HG02642 (cell line): ENCODE results near the gene HSP90AB1.

Source experiments
- ATAC-seq: cut with Tn5 transposase; IDR thresholded peaks from one replicate; pipeline ENCODE4 v1.9.1; 2021; ENCODE audit warnings: mild to moderate bottlenecking; ENCODE audit not compliant: unreplicated experiment, poor library complexity

HSP90AB1 gene

DNA sequence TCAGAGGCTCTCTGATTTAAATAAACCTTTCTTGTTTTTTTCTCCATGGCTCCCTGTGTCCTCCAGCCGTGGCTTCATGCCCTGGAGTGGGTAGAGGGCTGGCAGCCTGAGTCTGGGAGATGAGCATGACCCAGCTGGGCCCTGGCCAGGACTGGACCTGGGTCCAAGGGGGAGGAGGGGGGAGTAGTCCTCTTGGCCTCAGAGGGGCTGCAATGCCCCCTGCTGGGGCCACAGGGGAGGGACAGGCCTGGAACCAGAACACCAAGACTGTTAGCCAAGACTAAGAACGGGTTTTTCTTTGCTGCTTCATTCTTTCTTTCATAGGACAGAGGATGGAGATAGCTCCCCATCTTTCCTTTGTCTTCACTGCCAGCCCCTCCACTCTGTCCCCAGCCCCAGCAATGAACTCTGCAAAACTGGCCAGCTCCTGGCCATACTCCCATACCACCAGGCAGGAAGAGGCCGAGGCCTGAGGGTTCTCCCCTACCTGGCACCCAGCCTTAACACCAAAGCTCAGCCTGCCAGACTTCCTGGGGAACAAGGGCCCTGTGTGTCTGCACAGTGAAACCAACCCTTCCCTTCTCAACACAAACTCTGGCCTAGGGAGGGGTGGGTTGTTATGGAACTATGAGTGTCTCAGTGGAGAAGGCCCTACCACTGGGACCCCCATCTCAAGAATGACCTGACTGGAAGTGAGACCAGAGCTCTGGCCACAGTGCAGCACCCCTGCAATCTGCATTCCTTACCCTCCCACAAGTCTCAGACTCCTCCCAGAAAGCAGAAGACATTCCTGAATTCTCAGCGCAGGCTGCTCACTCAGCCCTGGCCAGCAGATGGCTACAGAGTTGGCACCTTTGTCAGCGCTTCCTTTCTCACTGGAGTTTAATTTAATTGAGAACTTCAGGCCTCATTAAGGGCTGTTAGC, 12.5 kb upstream of the HSP90AB1 start:
- ATAC-seq, result no peak

DNA sequence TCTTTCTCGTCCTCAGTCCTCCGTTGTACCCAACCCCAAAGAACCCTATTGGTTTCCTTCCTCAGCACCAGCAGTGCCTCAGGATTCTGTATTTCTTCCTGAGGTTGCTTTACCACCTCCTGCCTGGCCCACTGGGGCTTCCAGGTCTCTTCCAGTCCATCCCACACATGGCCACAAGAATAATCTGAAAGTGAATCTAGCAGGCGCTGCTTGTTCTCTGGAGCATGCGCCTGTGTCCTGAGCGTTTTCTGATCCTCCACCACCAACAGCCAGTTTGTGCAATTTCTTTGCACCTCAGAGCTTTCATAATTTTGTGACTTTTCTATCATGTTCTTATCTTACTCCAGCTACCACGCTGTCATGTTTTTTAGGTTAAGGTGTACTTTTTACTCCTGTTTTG, 11.6 kb upstream of the HSP90AB1 start:
- ATAC-seq, result no peak

DNA sequence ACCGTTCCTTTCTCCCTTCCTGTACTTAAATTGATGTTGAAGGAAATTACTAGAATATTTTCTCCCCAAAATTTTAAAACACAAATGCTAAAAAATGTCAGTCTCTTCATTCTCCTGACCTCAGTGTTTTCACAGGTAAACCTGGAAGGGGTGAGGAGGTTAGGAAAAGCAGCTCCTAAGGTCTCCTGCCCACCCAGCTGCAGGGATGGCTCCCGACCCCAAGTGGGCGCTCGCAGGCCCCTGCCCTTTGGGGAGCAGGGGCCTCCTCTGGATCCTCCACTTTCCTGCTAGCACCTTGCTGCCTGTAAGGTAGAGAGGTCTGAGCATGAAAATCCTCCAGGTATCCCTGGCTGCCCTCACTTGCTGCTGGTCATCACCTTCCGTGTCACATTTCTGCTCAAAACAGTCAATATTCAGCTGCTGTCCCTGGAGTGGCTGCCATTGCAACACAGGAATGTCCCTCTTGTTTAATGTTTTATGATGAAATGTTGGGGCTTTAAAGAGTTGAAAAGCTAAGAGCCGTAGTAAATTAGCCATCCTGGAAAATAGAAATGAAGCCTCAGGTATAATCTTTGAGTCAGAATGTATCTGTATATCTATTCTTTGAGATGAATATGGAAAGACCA, 10.9 kb upstream of the HSP90AB1 start:
- no peak for ATAC-seq

DNA sequence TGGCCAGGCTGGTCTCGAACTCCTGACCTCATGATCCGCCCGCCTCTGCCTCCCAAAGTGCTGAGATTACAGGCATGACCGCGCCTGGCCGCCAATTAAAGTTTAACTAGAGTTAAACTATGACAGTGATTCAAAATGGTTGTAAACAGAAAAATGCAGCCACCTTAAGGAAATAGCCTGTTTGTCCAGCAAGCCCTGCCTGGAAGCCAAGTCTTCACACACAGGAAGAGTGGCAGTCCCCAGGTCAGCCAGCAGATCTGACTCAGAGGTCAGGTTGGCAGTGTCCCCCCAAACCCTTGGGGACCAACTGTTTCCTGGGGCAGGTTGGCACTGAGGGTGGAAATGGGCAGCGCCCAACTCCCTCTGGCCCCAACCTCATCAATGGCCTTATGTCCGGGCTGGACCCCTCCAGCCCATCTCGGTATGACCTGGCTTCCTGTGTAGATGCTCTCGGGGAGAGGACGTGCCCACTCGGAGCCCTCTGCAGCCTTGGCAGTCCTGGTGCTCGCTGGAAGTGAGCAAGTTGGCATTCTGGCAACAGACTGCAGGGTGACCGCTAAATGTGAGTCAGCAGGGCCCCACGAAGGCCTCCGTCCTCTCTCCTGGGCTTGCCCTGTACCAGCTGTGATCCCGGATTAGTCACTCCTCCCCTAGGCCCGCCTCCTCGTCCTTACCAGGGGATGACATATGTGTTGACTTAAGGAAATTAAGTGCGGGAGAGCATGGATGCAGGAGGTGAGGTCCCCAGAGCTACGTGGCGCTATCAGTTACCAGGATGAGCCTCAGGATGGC, 9.7 kb upstream of the HSP90AB1 start:
- ATAC-seq, result peak; percentile 60

DNA sequence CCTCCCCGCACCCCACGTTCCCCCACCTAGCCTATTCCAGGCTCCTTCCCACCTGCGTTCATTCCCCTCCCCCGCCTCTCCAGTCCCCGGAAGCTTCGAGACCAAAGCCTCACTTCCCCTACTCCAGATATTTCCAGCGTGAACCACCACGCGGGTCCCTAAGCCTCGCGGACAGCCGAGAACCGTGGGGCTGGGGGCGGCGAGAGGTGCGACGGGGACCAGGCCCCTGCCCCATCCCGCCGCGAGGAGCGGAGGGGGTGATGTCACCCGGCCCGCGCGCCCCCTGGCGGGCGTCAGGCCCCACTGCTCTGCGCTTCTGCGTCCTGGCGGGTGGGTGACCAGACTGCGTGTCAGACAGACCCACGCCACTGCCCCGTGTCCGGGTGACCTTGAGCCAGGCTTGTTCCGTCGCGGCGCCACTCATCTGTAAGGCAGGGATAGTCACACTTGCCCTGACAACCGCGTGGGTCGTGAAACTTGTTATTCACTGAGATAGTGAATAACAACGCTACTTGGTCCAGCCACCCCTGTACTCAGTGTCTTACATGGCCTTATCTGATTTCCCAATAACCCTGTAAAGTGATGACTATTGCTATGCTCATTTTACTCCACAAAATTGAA, 9.0 kb upstream of the HSP90AB1 start:
- ATAC-seq, result peak; percentile 89

DNA sequence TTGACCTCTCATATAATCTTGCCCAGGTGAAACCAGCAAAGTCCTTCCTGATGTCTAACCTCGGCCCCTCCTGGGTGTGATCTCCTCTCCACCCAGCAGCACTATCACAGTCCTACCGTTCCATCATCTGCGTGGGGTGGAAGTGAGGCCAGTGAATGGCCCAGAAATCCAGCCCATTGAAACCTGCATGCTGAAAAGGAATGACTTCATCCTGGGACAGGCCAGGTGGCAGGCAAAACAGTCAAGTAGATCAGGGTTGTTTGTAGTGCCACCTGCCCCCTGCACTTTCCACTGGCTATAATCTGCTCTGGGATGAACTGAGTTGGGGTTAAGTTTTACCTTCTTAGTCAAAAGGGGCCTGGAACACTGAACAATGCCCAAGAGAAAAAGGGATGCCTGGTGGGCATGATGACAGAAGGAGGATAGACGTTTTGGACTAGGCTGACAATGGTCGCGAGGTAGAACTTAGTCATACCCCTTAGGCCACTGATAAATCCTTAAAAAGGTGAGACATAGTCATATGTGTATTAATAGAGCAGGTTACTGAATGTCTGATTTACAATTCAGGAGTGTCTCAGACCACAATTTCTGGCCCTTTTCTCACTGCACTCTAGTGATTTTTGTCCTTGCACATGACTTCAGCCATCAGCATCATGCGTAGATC, 8.1 kb upstream of the HSP90AB1 start:
- no peak for ATAC-seq

DNA sequence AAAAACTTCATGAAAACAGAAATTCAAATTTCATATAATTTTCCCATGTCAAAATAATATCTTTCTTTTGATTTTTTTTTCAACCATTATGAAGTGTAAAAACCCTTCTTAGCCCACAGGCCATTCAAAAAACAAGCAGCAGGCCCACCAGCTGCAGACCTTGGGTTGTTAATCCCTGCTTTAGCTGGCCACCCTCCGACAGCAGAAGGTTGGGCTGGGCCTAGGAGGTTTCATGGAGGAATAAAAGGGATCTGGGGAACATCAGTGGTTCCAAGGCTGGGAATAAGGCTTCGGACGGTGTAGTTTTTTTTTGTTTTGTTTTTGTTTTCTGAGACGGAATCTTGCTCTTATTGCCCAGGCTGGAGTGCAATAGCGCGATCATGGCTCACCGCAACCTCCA, 3.6 kb upstream of the HSP90AB1 start:
- no peak for ATAC-seq

DNA sequence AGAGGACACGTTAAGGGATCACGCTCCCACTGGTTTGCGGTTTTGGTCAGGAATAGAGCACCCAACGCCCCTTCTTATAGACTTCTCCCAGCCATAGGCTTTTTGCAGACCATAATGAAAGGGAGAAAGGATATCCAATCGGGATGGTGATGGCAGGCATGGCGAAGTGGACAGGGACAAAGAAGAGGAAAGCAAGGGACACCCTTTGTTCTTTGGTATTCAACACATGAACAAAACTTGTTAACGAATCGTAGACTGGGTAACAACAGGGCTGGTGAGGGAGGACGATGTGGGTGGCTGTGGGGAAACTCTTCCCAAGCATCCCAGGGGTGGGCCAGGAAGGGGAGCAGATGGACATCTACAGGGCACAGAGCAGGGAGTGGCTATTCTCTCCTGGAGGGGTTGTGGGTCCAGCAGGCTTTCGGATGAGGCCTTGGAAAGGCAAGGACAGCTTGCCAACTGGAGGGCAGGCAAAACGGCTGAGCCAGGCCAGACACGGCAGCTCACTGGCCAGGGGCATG, 1.4 kb upstream of the HSP90AB1 start:
- no peak for ATAC-seq

DNA sequence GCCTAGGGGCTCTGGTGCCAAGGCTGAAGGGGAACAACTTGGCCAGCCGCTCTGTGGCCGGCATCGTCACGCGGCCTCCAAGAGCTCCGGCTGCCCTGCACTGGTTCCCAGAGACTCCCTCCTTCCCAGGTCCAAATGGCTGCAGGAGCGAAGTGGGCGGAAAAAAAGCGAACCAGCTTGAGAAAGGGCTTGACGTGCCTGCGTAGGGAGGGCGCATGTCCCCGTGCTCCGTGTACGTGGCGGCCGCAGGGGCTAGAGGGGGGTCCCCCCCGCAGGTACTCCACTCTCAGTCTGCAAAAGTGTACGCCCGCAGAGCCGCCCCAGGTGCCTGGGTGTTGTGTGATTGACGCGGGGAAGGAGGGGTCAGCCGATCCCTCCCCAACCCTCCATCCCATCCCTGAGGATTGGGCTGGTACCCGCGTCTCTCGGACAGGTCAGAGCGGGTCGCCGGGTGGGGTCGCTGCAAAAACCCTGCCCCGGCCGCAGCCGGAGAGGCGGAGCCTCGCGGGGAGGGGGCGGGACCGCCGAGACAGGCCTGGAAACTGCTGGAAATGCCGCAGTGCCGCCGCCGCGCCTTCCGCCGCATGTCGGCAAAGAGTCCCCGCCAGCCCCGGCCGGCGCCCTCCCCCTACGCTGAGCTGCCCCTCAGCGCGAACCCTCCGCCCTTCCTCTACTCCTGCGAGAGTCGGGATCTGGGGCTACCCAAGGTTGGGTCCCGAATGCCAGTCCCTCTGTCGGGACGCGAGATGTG, 814 bp upstream of the HSP90AB1 start:
- peak; percentile 60 for ATAC-seq

DNA sequence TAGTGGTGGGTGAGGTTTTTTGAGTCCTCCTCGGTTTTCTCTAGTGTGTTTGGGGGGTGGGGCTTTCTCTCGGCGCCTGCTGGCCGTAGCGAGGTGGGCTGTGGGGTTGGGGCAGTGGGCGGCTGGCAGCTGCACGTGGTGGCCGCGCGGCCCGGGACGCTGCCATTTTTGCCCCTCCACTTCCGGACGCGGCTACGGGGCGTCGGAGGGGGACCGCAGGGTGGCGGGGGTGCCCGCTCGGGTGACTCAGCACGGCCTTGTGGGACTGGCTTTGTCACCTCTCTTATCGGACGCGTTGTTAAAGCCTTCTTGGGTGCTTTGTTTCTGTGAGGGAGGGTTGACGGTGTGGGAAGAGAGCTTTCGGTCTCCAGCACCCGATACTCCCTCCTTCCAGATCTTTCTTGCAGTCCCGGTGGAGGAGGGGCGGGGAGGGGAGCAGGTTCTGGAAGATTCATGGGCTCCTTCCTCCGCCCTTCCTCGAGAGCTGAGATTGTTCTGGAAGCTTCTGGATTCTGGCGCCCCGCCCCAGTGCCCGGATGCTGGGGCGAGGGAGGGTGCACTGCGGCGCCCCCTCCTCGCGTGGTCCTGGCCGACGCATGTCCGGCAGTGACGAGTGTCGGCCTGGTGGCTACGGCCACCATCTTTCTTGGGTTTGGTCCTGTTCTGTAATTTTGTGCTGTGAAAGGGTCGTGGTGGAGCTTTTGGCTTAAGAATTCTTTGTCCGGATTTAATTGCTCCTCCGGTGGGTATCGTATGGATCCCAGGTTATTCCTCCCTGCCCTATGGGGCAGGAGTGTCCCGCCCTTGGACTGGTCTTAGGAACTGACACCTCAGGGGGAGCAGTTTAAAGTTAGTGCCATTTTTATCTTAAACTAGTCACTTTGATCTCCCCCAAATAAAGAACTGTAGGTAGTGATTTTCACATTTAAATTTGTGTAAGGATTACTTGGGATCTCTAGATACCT, 719 bp downstream of the HSP90AB1 start:
- peak; percentile 35 for ATAC-seq

DNA sequence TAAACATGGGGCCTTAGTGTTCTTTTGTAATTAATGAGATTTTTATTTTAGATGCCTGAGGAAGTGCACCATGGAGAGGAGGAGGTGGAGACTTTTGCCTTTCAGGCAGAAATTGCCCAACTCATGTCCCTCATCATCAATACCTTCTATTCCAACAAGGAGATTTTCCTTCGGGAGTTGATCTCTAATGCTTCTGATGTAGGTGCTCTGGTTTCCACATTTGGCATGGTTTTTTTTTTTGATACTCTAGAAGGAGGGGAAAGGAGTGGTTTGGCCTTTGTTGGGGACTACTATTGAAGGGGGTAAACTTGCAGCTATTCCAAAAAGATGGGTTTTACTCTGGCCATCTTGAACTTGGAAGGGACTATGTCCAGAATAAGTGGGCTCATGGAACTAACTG, 1.7 kb downstream of the HSP90AB1 start:
- no peak for ATAC-seq

DNA sequence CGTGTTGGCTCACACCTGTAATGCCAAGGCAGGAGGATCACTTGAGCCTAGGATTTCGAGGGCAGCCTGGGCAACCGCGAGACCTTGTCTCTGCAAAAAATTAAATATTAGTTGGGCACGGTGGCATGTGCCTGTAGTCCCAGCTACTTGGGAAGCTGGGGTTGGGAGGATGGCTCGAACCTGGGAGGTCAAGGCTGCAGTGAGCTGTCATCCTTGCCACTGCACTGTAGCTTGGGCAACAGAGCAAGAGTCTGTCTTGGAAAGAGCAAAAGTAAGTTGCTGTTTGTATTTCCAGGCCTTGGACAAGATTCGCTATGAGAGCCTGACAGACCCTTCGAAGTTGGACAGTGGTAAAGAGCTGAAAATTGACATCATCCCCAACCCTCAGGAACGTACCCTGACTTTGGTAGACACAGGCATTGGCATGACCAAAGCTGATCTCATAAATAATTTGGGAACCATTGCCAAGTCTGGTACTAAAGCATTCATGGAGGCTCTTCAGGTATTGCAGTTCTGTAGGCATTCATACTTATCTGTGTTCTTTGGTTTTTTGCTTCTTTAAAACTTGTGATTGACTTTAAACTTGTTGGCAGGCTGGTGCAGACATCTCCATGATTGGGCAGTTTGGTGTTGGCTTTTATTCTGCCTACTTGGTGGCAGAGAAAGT, 2.3 kb downstream of the HSP90AB1 start:
- ATAC-seq, result no peak

DNA sequence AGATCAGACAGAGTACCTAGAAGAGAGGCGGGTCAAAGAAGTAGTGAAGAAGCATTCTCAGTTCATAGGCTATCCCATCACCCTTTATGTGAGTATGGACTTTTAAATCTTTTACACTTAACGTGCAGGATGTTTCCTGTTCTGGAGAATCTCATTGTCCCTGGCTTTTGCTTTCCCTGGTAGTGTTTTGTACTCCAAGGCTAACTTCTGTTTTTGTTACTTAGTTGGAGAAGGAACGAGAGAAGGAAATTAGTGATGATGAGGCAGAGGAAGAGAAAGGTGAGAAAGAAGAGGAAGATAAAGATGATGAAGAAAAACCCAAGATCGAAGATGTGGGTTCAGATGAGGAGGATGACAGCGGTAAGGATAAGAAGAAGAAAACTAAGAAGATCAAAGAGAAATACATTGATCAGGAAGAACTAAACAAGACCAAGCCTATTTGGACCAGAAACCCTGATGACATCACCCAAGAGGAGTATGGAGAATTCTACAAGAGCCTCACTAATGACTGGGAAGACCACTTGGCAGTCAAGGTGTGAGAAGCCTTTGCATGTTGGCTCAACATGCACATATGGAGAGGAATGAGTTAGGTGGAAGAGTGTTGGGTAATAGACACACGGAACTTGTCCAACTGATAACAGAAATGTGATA, 3.3 kb downstream of the HSP90AB1 start:
- ATAC-seq, result no peak

DNA sequence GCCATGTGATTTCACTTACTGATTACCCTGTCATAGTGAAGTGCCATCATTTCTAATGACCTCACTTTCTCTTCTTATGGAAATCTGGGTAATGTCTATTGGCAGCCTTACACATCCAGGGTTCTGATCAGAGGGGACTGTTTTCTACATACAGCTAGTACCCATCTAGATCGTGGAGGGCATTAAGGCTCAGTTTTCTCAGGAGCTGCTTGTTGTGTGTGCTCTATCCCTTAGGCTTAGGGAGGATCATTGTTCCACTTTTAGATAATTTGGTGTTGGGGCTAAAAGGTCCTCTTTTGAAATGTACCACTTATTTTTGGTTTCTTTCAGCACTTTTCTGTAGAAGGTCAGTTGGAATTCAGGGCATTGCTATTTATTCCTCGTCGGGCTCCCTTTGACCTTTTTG, 3.8 kb downstream of the HSP90AB1 start:
- ATAC-seq, result no peak

DNA sequence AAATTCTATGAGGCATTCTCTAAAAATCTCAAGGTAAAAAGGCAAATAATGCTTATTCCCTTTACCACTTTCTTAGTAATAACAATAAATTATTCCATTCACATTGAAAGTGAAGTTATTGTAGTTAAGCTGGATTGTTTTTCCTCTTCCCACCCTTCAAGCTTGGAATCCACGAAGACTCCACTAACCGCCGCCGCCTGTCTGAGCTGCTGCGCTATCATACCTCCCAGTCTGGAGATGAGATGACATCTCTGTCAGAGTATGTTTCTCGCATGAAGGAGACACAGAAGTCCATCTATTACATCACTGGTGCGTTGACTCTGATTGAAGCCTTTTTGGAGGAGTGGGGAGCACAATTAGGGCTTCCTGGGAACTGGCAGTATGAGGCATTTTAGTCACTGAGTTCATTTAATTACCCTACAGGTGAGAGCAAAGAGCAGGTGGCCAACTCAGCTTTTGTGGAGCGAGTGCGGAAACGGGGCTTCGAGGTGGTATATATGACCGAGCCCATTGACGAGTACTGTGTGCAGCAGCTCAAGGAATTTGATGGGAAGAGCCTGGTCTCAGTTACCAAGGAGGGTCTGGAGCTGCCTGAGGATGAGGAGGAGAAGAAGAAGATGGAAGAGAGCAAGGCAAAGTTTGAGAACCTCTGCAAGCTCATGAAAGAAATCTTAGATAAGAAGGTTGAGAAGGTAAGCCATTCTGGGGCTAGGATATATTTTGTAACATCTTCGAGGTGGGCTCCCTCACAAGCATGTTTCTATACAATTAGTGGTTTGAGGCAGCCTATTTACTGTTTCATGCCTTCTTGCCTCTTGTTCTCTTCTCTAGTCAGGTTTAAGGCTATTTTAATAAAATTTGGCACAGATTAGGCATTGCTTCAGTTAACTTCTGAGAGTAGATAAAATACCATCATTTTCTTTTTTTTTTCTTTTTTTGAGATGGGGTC, 4.9 kb downstream of the HSP90AB1 start:
- no peak for ATAC-seq
